Stimulated activated naive CD8-positive, alpha-beta T cell treated with anti-CD3 and anti-CD28 coated beads, Interleukin-15, Interleukin-2, amounts not matched to agents 100 ng/mL and 50 ng/mL, for 24 hours (primary cell): ENCODE measurements around the gene TUBB3.

ENCODE experiments used
- H3K27ac Mint-ChIP-seq: one replicate; pipeline ENCODE4 v1.8.0; 2021; ENCODE audit warnings: mild to moderate bottlenecking, mixed read lengths
- H3K27me3 Mint-ChIP-seq: one replicate; pipeline ENCODE4 v1.8.0; 2021; ENCODE audit warnings: mixed read lengths
- H3K36me3 Mint-ChIP-seq: one replicate; pipeline ENCODE4 v1.8.0; 2021; ENCODE audit warnings: low read depth, mixed read lengths
- H3K4me1 Mint-ChIP-seq: one replicate; pipeline ENCODE4 v1.8.0; 2021; ENCODE audit warnings: low read depth, mixed read lengths
- H3K4me3 Mint-ChIP-seq: one replicate; pipeline ENCODE4 v1.8.0; 2021; ENCODE audit warnings: mild to moderate bottlenecking, mixed read lengths
- H3K9me3 Mint-ChIP-seq: one replicate; pipeline ENCODE4 v1.8.0; 2021; ENCODE audit warnings: mixed read lengths

TUBB3 gene

GRCh38 chr16:89936508-89936907 is 13.4 kb downstream of the TUBB3 start:
- no peak overlapping the region for H3K4me3 Mint-ChIP-seq
- H3K36me3 Mint-ChIP-seq = no peaks in the 10 kb centered on the region
- H3K27me3 Mint-ChIP-seq = peaks cover 5% of the 10 kb centered on the region
- H3K27ac Mint-ChIP-seq = no peak overlapping the region
- H3K4me1 Mint-ChIP-seq = no peaks in the 10 kb centered on the region
- no peaks in the 10 kb centered on the region for H3K9me3 Mint-ChIP-seq

GRCh38 chr16:89936981-89937380 is 13.8 kb downstream of the TUBB3 start:
- Mint-ChIP-seq H3K27ac (no peak overlapping the region), H3K36me3 (no peaks in the 10 kb centered on the region), H3K9me3 (no peaks in the 10 kb centered on the region), H3K27me3 (peaks cover 8% of the 10 kb centered on the region), H3K4me1 (no peaks in the 10 kb centered on the region), H3K4me3 (no peak overlapping the region)

- Mint-ChIP-seq H3K27ac (no peak overlapping the region), H3K9me3 (no peaks in the 10 kb centered on the region), H3K27me3 (peaks cover 8% of the 10 kb centered on the region), H3K36me3 (no peaks in the 10 kb centered on the region), H3K4me1 (no peaks in the 10 kb centered on the region), H3K4me3 (no peak overlapping the region)
Observed at GRCh38 chr16:89938175-89938885, 15.2 kb downstream of the TUBB3 start.

GRCh38 chr16:89944773-89945172 is 21.6 kb downstream of the TUBB3 start:
- no peak overlapping the region for H3K4me3 Mint-ChIP-seq
- H3K27me3 Mint-ChIP-seq = peaks cover 23% of the 10 kb centered on the region
- no peaks in the 10 kb centered on the region for H3K36me3 Mint-ChIP-seq
- H3K27ac Mint-ChIP-seq = no peak overlapping the region
- H3K4me1 Mint-ChIP-seq = peaks cover 19% of the 10 kb centered on the region
- H3K9me3 Mint-ChIP-seq = no peaks in the 10 kb centered on the region

GRCh38 chr16:89945654-89946053 is 22.5 kb downstream of the TUBB3 start:
- no peaks in the 10 kb centered on the region for H3K36me3 Mint-ChIP-seq
- no peaks in the 10 kb centered on the region for H3K9me3 Mint-ChIP-seq
- peaks cover 23% of the 10 kb centered on the region for H3K27me3 Mint-ChIP-seq
- H3K4me1 Mint-ChIP-seq = peaks cover 26% of the 10 kb centered on the region
- H3K4me3 Mint-ChIP-seq = no peak overlapping the region
- H3K27ac Mint-ChIP-seq = no peak overlapping the region

- Mint-ChIP-seq H3K9me3 (no peaks in the 10 kb centered on the region), H3K27ac (no peak overlapping the region), H3K27me3 (peaks cover 21% of the 10 kb centered on the region), H3K36me3 (no peaks in the 10 kb centered on the region), H3K4me3 (no peak overlapping the region), H3K4me1 (peaks cover 26% of the 10 kb centered on the region)
Observed at GRCh38 chr16:89946515-89946914, 23.4 kb downstream of the TUBB3 start.

- peaks cover 13% of the 10 kb centered on the region for H3K27me3 Mint-ChIP-seq
- peak overlapping the region; percentile 76 for H3K4me3 Mint-ChIP-seq
- peak overlapping the region; percentile 31 for H3K27ac Mint-ChIP-seq
- H3K36me3 Mint-ChIP-seq = no peaks in the 10 kb centered on the region
- no peaks in the 10 kb centered on the region for H3K9me3 Mint-ChIP-seq
- H3K4me1 Mint-ChIP-seq = peaks cover 37% of the 10 kb centered on the region
Observed at GRCh38 chr16:89949121-89949742, 26.1 kb downstream of the TUBB3 start.

GRCh38 chr16:89949756-89950155 is 26.6 kb downstream of the TUBB3 start:
- H3K9me3 Mint-ChIP-seq = no peaks in the 10 kb centered on the region
- H3K4me3 Mint-ChIP-seq = peak overlapping the region; percentile 76
- H3K36me3 Mint-ChIP-seq = no peaks in the 10 kb centered on the region
- peak overlapping the region; percentile 31 for H3K27ac Mint-ChIP-seq
- H3K27me3 Mint-ChIP-seq = peaks cover 12% of the 10 kb centered on the region
- peaks cover 42% of the 10 kb centered on the region for H3K4me1 Mint-ChIP-seq

- Mint-ChIP-seq H3K4me1 (peaks cover 43% of the 10 kb centered on the region), H3K36me3 (no peaks in the 10 kb centered on the region), H3K4me3 (no peak overlapping the region), H3K9me3 (no peaks in the 10 kb centered on the region), H3K27ac (no peak overlapping the region), H3K27me3 (peaks cover 7% of the 10 kb centered on the region)
Observed at GRCh38 chr16:89951509-89951908, 28.4 kb downstream of the TUBB3 start.

- Mint-ChIP-seq H3K27ac (no peak overlapping the region), H3K4me3 (no peak overlapping the region), H3K27me3 (peaks cover 6% of the 10 kb centered on the region), H3K9me3 (no peaks in the 10 kb centered on the region), H3K4me1 (peaks cover 47% of the 10 kb centered on the region), H3K36me3 (no peaks in the 10 kb centered on the region)
Observed at GRCh38 chr16:89952049-89952448, 28.9 kb downstream of the TUBB3 start.

- peaks cover 42% of the 10 kb centered on the region for H3K4me1 Mint-ChIP-seq
- H3K27ac Mint-ChIP-seq = no peak overlapping the region
- H3K36me3 Mint-ChIP-seq = no peaks in the 10 kb centered on the region
- no peak overlapping the region for H3K4me3 Mint-ChIP-seq
- H3K27me3 Mint-ChIP-seq = peaks cover 1% of the 10 kb centered on the region
- H3K9me3 Mint-ChIP-seq = no peaks in the 10 kb centered on the region
Observed at GRCh38 chr16:89952551-89952950, 29.4 kb downstream of the TUBB3 start.

GRCh38 chr16:89953671-89954406 is 30.7 kb downstream of the TUBB3 start:
- no peaks in the 10 kb centered on the region for H3K9me3 Mint-ChIP-seq
- peaks cover 33% of the 10 kb centered on the region for H3K4me1 Mint-ChIP-seq
- H3K27ac Mint-ChIP-seq = no peak overlapping the region
- peaks cover 7% of the 10 kb centered on the region for H3K36me3 Mint-ChIP-seq
- no peak overlapping the region for H3K4me3 Mint-ChIP-seq
- no peaks in the 10 kb centered on the region for H3K27me3 Mint-ChIP-seq

- Mint-ChIP-seq H3K9me3 (no peaks in the 10 kb centered on the region), H3K27ac (no peak overlapping the region), H3K4me1 (peaks cover 31% of the 10 kb centered on the region), H3K27me3 (no peaks in the 10 kb centered on the region), H3K36me3 (peaks cover 13% of the 10 kb centered on the region), H3K4me3 (no peak overlapping the region)
Observed at GRCh38 chr16:89954462-89954861, 31.3 kb downstream of the TUBB3 start.

GRCh38 chr16:89955001-89955685 is 32.0 kb downstream of the TUBB3 start:
- Mint-ChIP-seq H3K9me3 (no peaks in the 10 kb centered on the region), H3K27me3 (no peaks in the 10 kb centered on the region)

More at GRCh38 chr16:89955001-89955685, 32.0 kb downstream of the TUBB3 start:
- Mint-ChIP-seq H3K4me3 (no peak overlapping the region), H3K36me3 (peaks cover 13% of the 10 kb centered on the region), H3K4me1 (peaks cover 26% of the 10 kb centered on the region), H3K27ac (no peak overlapping the region)
